ENCODE results near the gene HDGF. TPM values are rescaled to one million over a fixed set of nuclear protein-coding genes. Genes with fewer than 3 reads are reported as not detected.

The HDGF gene
- total RNA-seq, 1 donor from 2014 or later = 185 TPM

DNA sequence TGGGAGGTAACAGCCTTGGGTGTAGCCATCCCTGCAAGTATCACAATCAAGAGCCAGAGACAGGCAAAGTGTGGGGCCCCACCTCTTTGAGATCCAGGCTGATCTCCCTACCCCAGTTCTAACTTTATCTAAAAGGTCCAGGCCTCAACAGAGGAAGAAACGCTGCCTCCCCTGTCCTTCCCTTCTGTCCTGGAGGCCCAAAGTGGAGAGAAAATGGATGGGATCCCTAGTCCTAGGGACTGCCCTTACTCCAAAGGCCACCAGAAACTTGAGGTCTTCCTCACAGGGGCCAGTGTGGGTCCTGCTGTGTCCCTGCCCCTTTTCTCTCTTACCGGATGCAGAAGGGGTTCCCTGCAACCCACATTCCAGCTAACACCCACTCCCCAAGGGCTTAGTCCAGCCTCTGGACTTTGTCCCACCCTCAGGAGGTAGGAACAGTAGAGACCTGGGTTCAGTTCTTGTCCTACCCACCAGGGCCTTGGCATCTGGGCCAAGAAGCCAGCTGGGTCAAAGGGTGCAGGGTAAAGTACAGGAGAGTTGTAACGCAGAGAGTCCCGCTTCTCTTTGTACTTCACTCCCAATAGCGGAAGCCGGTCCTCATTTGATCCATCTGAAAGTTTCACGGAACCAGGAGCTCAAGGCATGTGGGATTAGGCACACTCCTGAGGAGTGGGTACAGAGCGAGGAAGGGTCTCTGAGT lies 1.9 kb downstream of the HDGF start:
- DNase-seq (peak; percentile 30), ATAC-seq (ENCODE audit: poor library complexity) (no peak)
- intact Hi-C loops (cut with DNase I) = no loop called here

DNA sequence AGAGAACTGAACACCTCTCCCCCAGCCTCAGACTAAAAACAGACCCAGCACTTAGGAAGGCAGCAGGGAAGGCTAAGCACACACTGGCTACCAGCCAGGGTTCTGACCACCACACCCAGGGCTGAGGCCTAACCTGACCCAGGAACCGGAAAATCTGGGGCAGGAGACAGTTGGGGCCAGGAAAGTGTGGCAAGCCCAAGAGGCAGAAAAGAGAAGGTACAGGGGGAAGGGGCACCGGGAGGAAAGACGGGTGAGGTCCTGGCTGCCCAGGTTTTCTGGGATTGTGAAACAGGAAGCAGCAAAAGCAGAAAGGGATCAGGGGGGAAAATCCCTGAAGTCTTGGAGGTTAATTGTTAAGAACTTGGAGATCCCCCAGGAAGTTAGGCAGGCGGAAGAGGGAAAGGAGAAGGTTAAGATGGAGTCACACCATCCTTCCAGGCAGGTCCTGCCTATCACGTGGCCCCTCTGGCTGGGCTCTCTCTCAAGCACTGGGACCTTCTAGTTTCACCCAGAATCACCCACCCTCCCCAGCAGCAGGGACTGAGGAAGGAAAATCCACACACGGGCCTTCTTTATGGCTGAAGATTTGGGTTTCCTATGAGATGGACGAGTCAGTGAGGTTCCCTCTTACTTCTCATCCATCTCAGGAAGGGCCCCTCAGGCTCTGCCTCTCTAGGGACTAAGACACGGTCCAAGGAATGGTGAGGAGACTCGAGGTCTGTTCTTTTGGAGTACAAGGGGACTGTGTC lies 2.6 kb downstream of the HDGF start:
- DNase-seq = peak; percentile 71
- peak; percentile 8 for ATAC-seq (ENCODE audit: poor library complexity)
- intact Hi-C loops (cut with DNase I) = no loop called here

DNA sequence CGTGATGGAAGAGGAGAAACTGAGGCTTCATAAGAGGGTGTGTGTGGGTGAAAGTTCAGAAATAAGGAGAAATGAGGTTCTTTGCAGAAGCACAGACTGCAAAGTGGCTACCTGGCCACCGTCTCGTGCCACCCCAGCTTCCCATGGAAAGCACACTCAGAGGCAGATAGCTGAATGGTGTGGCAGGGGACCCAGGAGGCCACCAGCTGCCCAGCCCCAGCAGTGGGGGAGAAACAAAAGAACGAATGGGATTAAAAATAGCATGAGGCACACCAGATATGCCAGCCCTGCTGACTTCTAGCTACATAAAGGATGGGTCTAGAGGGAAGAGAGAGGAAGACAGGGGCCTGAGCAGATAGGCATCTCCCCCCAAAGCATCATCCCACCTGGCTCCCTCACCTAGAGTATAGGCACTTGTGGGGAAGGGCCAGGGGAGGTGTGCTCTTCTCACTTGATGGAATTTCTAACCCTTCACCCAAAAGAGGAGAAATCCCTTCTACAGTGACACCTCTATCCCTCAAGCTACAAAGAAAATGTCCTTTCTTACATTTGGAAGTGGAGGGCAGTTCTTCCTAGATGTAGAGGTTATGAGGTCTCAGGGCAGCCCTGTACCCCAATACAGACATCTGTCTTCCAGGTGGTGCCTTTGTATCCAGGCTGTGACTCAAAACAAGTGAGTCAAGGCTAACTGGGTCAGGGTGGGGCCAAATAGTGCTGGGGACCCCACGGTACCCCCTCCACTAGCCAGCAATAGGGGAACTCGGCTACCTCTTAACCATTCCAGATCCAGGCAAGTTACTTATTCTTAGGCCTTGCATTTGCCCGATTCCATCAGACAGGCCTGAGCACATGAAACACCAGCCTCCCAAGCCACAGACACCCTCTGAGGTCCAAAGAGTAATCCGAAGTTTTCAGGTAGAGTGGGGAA lies 3.5 kb downstream of the HDGF start:
- ATAC-seq (ENCODE audit: poor library complexity) = peak; percentile 4
- DNase-seq = peak; percentile 44
- intact Hi-C loops (cut with DNase I) = no loop called here

DNA sequence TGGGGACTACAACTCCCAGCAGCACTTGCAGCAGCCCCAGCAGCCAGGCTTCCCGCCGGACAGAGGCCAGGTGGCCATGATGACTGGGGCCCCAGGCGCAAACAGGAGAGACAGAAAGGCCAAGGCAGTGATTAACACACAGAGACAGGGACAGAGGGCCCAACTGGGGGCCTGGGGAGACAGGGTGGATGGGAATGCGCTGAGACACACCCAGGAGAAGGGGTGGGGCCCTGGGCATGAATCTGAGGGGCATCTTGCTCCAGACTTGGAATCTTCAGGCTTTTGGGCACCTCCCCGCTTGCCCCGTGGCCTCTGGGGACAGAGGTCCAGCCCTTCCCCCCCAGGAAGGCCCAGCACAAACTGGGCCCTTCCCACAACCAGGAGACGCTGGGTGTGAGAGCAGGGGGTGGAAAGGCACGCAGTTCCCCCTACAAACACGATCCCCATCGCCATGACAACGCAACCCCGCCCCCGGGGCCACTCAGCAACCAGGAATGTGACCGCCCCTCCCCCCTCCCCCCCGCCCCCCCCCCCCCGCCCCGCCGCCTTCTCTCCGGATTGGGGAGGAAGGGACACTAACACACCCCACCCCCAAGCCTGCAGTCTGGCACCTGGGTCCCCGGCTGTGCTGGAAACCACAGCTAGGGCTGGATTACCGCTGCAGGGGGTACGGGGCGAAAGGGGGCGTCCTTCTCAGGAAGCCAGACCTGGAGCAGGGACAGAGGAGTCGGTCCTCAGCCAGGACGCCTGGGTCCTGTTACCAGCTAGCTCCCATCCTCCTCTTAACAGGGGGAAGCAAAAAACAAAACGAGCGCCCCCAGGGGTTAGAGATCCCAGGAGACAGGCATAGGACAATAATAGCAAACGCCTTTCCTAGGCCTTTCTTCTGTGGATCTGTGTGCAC lies 4.5 kb downstream of the HDGF start:
- DNase-seq (peak; percentile 95), ATAC-seq (ENCODE audit: poor library complexity) (peak; percentile 70)
- intact Hi-C loops (cut with DNase I) = no loop called here

DNA sequence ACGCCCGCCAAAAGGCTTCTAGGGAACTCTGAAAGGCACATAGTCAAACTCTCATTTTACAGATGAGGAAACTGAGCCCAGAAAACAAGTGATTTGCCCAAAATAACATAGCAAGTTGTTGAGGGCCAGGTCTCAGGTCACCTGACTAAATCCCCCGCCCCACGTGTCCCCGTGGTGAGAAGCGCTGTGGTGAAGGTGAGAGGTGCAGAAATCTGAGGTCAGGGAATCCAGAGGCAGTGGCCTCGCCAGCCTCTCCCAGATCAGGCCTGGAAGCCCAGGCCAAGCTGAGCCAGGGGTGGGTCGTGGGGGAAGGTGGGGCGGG lies 5.1 kb downstream of the HDGF start:
- no peak for DNase-seq
- no peak for ATAC-seq (ENCODE audit: poor library complexity)
- intact Hi-C loops (cut with DNase I) = no loop called here

DNA sequence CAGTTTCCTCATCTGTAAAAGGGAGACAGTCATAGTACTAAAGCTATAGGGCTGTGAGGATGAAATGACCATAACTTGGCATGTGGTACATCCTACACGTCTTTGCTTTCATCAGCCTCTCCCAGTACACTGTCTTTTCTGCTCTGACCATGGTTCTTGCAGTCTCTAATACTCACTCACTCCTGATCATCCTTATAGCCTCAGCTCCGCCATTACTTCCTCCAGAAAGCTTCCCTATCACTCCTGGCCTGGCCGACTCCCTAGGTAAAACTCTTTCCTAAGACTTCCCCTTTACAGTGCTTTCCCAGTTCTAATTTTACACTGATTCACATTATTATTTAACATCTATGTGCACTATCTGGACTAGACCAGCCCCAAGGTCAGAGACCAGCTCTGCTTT lies 5.6 kb downstream of the HDGF start:
- intact Hi-C loops (cut with DNase I) = no loop called here
- ATAC-seq (ENCODE audit: poor library complexity) (no peak), DNase-seq (no peak)

DNA sequence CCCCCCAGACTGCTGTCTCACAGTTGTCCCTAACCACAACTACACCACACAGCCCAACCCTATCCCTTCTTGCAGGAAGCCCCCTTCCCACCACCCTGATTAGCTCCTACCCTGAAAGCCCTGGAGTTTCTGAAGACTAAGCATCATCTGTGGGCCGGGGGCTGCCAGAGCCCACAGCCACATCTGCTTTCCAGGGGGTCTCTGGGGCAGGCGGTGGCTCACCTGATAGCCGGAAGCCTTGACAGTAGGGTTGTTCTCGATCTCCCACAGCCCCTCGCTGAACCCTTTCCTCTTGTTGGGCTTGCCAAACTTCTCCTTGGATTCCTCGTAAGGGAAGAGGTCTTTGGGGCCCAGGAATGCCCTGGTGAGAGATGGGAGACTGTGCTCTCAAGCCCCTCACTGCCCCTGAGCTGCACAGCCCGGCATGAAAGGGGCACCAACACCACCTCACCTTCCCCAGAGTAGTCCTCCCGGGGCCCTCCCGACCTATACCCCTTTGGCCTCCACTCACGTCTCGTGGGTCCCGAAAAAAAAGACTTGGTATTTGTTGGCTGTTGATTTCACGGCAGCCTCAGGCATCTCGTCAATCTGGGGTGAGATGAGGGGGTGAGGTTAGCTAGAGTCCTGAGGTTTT lies 6.6 kb downstream of the HDGF start:
- ATAC-seq (ENCODE audit: poor library complexity) (no peak), DNase-seq (peak; percentile 33)
- intact Hi-C loops (cut with DNase I) = no loop called here

DNA sequence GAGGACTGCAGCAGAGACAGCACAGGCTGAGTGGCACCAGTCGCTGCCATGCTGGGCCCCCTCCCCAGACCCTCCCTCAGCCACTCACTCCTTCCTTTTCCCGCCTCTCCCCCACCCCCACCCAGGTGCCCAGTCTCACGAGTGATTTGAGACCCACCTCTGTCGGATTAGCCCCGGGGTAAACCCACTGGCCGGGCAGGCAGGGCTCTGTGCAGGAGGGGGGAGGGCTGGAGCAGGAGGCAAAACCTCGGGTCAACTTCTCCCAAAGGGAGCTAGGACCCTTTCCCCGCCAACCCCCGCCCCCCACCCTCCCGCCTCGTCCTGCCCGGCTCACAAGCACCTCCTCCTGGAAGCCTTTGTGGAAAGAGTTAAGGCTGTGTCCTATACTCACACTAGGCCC lies 7.1 kb downstream of the HDGF start:
- intact Hi-C loops (cut with DNase I) = no loop called here

DNA sequence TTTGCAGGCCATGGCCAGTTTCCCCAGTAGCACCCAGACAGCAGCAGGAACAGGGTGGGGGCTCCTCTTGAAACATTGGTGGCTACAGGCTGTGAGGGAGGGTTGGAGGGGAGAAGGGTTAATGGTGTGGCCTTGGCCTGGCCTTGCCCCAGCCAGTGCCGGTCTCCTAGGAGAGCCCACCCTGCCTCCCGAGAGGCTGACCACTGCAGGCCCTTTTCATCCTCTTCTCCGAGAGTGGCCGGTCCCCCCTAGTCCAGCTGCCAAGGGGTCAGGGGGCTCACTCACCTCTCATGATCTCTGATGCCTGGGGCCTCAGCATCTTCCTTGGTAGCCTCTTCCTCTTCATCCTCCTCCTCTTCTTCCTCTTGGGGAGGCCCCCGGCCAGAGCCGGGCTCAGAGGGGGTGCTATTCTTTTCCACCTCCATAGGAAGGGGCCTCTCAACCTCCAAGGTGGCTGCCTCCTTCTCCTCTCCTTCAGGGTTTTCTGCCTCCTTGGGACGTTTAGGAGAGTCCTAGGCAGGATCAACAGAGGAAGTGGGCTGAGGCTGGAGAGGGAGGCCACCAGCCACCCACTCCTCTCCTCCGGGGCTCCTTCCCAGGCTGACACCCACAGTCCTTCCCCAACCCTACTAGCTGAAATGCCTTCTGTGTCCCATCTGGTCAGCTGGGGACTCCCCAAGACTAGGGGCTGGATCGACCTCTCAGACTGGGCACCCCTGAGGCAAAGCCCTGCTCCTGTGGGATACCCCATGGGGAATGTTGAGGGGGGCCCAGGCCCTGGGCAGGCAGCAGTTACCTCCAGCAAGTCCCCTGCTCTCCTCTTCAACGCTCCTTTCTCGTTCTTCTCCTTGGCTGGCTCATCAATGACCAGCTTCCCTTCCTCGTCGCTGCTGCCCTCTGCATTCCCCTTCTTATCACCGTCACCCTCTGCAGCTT lies 7.8 kb downstream of the HDGF start:
- ATAC-seq (ENCODE audit: poor library complexity) = no peak
- intact Hi-C loops (cut with DNase I) = no loop called here
- peak; percentile 35 for DNase-seq

More for the DNA sequence above, 7.1 kb downstream of the HDGF start:
- ATAC-seq (ENCODE audit: poor library complexity) (no peak), DNase-seq (peak; percentile 17)

DNA sequence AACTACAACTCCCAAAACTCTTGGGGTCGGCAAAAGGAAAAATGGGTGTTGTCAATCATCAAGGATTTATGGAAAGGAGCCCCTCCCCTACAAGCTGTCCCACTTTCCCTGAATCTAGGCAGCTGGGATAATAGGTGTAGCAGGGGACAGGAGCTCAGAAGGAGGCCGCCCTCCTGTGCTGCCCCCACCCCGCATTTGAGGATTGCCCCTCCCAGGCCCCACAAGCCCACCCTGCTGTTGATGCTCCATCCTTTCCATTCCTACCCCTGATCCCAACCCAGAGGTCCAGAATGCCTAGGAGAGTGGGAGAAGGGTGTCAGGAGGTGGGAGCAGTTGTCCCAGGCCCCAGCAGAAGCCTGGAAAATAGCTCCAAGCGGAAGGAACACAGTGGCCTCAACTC lies 8.7 kb downstream of the HDGF start:
- DNase-seq (peak; percentile 4), ATAC-seq (ENCODE audit: poor library complexity) (no peak)
- intact Hi-C loops (cut with DNase I) = no loop called here

DNA sequence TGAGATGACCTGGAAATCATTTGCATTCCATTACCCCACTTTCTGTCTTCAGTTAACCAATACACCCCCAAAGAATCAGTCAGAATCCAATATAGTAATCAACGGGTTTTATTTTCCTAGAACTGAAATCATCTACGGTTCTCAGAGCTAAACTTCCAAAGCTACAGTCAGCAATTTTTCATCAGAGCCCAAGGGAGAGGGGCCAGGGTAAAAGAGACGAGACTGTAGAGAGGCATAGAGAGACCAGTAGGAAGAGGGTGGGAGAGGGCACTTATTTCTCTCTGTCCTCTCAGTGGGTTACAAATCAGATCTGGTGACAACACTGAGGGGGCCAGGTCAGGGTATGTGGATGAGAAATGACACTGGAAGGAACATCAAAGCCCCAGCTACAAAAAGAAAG lies 9.5 kb downstream of the HDGF start:
- no peak for ATAC-seq (ENCODE audit: poor library complexity)
- intact Hi-C loops (cut with DNase I) = no loop called here

DNA sequence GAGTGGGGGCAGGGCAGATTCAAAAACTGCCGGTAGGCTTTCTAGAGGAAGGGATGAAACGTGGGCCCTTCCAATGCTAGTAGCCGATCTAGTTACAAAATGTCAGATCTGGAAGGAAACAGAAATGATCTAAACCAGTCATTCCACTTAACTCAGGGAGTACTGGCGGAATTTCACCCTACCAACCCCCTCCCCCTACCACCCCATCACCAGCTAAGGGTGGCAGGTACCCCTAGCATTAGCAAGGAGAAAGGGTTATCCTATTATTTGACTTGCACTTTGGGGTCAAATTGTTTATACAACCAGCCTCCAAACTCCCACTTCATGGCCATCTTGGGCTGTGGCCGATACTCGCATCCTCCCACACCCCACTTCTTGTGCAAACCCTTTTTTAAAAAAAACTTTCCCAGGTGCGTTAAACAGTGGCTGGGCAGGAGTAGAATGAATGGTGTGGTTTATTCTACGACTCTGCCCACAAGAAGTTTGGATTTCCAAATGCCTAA lies 9.9 kb downstream of the HDGF start:
- ATAC-seq (ENCODE audit: poor library complexity) (no peak), DNase-seq (peak; percentile 34)
- intact Hi-C loops (cut with DNase I) = no loop called here

More for the DNA sequence above, 9.5 kb downstream of the HDGF start:
- peak; percentile 19 for DNase-seq

DNA sequence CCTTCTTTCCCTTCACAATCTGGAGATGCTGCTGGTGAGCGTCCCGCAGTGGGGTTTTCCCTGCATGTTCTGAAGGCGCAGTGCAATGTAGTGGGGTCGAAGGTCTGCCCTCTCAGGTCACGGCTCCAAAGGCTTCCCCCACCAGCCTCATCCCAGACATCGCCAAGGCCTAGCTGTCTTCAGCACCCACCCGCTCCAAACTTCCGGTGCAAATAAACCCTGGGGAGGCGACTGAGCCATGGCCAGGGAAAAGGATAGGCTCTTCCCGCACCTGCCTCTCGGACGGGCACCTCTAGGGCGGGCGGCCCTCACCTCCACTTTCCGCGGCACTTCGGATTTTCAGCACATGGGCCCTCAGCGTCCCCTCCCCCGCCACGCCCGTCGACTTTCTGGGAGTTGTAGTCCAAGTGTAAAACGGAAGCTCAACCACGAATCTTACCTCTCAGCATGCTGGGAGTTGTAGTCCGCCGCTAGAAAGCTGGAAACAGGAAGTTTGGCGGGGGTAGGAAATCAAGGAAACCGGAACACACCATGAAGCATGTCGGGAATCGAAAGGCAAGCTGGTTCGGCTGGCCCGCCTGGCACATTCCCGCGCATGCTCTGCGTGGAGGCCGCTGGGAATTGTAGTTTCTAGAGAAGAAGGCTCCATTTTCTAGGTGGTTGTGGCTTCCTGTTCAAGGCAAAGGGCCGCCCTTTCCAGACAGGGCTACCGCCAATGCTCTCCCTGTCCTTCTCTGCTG lies 10.6 kb downstream of the HDGF start, which contains the start of gene MRPL24:
TSS of gene MRPL24 (minus strand) at position 348 of the 740 bp plus-strand sequence. CDS start 2,384 bp downstream, outside the sequence.
- peak; percentile 94 for ATAC-seq (ENCODE audit: poor library complexity)

DNA sequence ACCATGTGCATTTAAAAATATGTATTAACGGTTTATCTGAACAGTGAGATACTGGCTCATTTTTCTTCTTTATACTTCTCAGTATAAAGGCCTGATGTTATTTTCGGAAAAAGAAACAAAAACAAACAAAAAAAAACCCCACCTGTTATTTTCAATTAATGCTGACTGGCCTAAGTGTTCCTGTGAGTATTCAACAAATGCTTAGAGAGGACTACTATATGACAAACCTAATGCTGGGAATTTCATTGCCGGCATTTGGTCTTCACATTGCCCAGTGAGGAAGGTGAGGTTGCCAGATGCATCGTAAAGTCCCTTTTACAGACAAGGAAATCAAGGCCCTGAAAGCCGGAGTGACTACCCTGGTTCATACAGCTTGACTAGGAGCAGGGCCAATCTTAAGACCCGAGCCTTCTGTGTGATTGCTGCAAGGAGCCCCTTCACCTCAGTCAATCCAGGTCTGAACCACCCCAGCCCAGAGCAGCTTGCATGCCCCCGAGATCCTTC lies 11.2 kb downstream of the HDGF start:
- intact Hi-C loops (cut with DNase I) = no loop called here
- ATAC-seq (ENCODE audit: poor library complexity) (peak; percentile 3), DNase-seq (no peak)

More for the DNA sequence above, 10.6 kb downstream of the HDGF start, which contains the start of gene MRPL24:
- intact Hi-C loops (cut with DNase I) = no loop called here
- DNase-seq = peak; percentile 98

DNA sequence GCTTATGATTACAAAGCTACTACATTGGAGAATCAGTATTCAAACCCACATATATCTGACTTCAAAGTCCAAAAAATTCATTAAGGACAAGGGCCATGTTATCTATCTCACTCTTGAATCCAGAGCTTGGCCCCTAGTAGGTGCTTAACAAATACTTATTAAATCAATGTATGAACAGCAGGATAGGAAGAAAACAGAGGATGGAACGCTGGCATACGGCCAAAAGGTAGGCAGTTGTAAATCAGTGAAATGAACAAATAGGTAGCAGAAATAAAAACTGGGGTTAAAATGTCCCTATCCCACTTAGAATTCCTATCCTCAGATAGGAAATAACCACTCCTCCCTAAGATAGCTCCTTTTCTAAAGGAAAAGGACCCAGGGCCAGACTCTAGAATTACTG lies 12.6 kb downstream of the HDGF start:
- intact Hi-C loops (cut with DNase I) = no loop called here
- ATAC-seq (ENCODE audit: poor library complexity) (no peak), DNase-seq (no peak)

DNA sequence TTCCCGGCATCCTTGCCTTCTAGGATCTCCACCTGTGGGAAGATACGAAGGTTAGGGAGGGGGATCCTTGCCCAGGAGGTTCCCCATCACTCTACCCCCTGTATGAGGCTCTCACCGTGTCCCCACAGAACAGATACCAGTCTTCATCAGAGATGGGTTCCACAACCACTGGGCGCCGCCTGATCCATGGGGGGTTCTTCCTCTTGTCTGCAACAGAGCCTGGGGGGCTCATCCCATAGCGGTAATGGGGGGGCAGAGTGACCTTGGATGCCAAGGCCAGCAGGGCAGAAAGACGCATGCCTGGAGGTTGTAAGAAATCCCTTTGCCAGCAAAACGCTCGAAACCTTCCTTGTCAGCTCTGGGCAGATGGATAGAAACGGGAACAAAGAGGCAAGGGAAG lies 13.1 kb downstream of the HDGF start:
- intact Hi-C loops (cut with DNase I) = no loop called here
- DNase-seq (no peak), ATAC-seq (ENCODE audit: poor library complexity) (no peak)

Measured in Right ventricle myocardium superior (tissue), 1 donor.